HepG2 (cell line): ENCODE measurements around the gene GRK4. TPM values are rescaled to one million over a fixed set of nuclear protein-coding genes. Genes with fewer than 3 reads are reported as not detected.

ENCODE experiments used
- ARNTL ChIP-seq: sonication (generic); formaldehyde crosslinking; IDR thresholded peaks from 2 replicates; pipeline ENCODE4 v1.4.0; 2020; ENCODE audit warnings: mild to moderate bottlenecking, missing genetic modification reagents
- CHCHD3 ChIP-seq: sonication (generic); formaldehyde crosslinking; IDR thresholded peaks from 2 replicates; pipeline ENCODE4 v1.8.0; 2022; ENCODE audit warnings: mild to moderate bottlenecking, missing genetic modification reagents, moderate library complexity
- FOSL2 ChIP-seq: sonication (generic); formaldehyde crosslinking; IDR thresholded peaks from 2 replicates; pipeline ENCODE4 v1.4.0; 2020; ENCODE audit warnings: missing genetic modification reagents
- FOXA3 ChIP-seq: IDR thresholded peaks from 2 replicates; pipeline ENCODE4 v1.6.1; 2016; ENCODE audit warnings: missing genetic modification reagents, missing compliant biosample characterization
- GRHL1 ChIP-seq: sonication (generic); formaldehyde crosslinking; conservative IDR thresholded peaks from 2 replicates; pipeline ENCODE4 v1.8.0; 2022; ENCODE audit warnings: missing genetic modification reagents
- PRDM4 ChIP-seq: sonication (generic); formaldehyde crosslinking; IDR thresholded peaks from 2 replicates; pipeline ENCODE4 v1.9.0; 2021; ENCODE audit warnings: missing genetic modification reagents, borderline replicate concordance
- REXO4 ChIP-seq: sonication (generic); formaldehyde crosslinking; IDR thresholded peaks from 2 replicates; pipeline ENCODE4 v1.8.0; 2022; ENCODE audit warnings: missing genetic modification reagents, mild to moderate bottlenecking, borderline replicate concordance
- SIX4 ChIP-seq: sonication (generic); formaldehyde crosslinking; IDR thresholded peaks from 2 replicates; pipeline ENCODE4 v1.4.0; 2020; ENCODE audit warnings: missing genetic modification reagents
- TERF1 ChIP-seq: sonication (generic); formaldehyde crosslinking; IDR thresholded peaks from 2 replicates; pipeline ENCODE4 v1.8.0; 2022; ENCODE audit warnings: mild to moderate bottlenecking, missing genetic modification reagents, moderate library complexity
- XBP1 ChIP-seq: sonication (generic); formaldehyde crosslinking; IDR thresholded peaks from 2 replicates; pipeline ENCODE4 v1.5.0; 2020; ENCODE audit warnings: missing genetic modification reagents
- YEATS4 ChIP-seq: sonication (generic); formaldehyde crosslinking; IDR thresholded peaks from 2 replicates; pipeline ENCODE4 v1.4.0; 2020; ENCODE audit warnings: missing genetic modification reagents, borderline replicate concordance
- ZNF687 ChIP-seq: sonication (generic); formaldehyde crosslinking; IDR thresholded peaks from 2 replicates; pipeline ENCODE4 v1.5.1; 2020; ENCODE audit warnings: mild to moderate bottlenecking, missing genetic modification reagents, moderate library complexity
- ZNF709 ChIP-seq: sonication (generic); formaldehyde crosslinking; IDR thresholded peaks from 2 replicates; pipeline ENCODE4 v1.5.0; 2020; ENCODE audit warnings: mild to moderate bottlenecking, missing genetic modification reagents
- ZNF782 ChIP-seq: sonication (generic); formaldehyde crosslinking; IDR thresholded peaks from 2 replicates; pipeline ENCODE4 v1.4.0; 2020; ENCODE audit warnings: missing genetic modification reagents, mild to moderate bottlenecking, borderline replicate concordance
- polyA plus RNA-seq, 8 experiments: library from polyadenylated mRNA; depleted of rRNA in 3 of 8; stranded (reverse) in 7 of 8; unstranded in 1 of 8; fragments of >200 nt; fragmentation: Illumina TruSeq in 4 of 8; extraction: Trizol in 4 of 8; gene quantifications; 2 replicates each; pipeline versions ENCODE4 v1.2.1 to v1.2.3, GENCODE V29; 2011 to 2016; ENCODE audit warnings: low read depth in 4 of 8, missing spikeins in 1 of 8, mixed read lengths in 1 of 8; ENCODE audit not compliant: insufficient read depth in 1 of 8
- total RNA-seq, 5 experiments: library from RNA; depleted of rRNA; stranded (reverse); fragments of >200 nt; fragmentation: Illumina TruSeq; extraction: Trizol; gene quantifications; 2 replicates each; pipeline ENCODE4 v1.2.3, GENCODE V29; 2016; ENCODE audit warnings: low read depth in 1 of 5
- TF ChIP-seq, protein P1 (sequence below): sonication (generic); formaldehyde crosslinking; IDR thresholded peaks from 2 replicates; pipeline ENCODE4 v1.4.0; 2020; ENCODE audit warnings: missing genetic modification reagents
- TF ChIP-seq, protein P2 (sequence below): sonication (generic); formaldehyde crosslinking; IDR thresholded peaks from 2 replicates; pipeline ENCODE4 v1.4.0; 2020; ENCODE audit warnings: mild to moderate bottlenecking, missing genetic modification reagents

GRK4 gene
- total and polyA plus RNA-seq, 2 of the 13 experiments (the other 11 are each of a cell fraction or from before 2014, with no cell fraction given), result 1.8 to 2.0 TPM

GRCh38 chr4:3074078-3074845 is 110.9 kb downstream of the GRK4 start, which contains the start of the genes HTT and HTT-AS (continued):
- TF ChIP-seq ZNF687 (CRISPR knock-in tag) (peak; percentile 50), REXO4 (CRISPR knock-in tag) (no peak), PRDM4 (no peak), YEATS4 (no peak), FOXA3 (0 out of 2 replicates have a peak, but pooled peaks have one; percentile 10), FOSL2 (0 out of 2 replicates have a peak, but pooled peaks have one; percentile 9), XBP1 (no peak), CHCHD3 (CRISPR knock-in tag) (no peak), GRHL1 (no peak), ZNF709 (CRISPR knock-in tag) (no peak), TERF1 (CRISPR knock-in tag) (no peak), SIX4 (no peak), ARNTL (no peak), ZNF782 (CRISPR knock-in tag) (no peak)
- TF ChIP-seq, protein P1, sequence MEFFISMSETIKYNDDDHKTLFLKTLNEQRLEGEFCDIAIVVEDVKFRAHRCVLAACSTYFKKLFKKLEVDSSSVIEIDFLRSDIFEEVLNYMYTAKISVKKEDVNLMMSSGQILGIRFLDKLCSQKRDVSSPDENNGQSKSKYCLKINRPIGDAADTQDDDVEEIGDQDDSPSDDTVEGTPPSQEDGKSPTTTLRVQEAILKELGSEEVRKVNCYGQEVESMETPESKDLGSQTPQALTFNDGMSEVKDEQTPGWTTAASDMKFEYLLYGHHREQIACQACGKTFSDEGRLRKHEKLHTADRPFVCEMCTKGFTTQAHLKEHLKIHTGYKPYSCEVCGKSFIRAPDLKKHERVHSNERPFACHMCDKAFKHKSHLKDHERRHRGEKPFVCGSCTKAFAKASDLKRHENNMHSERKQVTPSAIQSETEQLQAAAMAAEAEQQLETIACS (CRISPR knock-in tag), result no peak
- TF ChIP-seq, protein P2, sequence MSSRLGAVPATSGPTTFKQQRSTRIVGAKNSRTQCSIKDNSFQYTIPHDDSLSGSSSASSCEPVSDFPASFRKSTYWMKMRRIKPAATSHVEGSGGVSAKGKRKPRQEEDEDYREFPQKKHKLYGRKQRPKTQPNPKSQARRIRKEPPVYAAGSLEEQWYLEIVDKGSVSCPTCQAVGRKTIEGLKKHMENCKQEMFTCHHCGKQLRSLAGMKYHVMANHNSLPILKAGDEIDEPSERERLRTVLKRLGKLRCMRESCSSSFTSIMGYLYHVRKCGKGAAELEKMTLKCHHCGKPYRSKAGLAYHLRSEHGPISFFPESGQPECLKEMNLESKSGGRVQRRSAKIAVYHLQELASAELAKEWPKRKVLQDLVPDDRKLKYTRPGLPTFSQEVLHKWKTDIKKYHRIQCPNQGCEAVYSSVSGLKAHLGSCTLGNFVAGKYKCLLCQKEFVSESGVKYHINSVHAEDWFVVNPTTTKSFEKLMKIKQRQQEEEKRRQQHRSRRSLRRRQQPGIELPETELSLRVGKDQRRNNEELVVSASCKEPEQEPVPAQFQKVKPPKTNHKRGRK, result no peak
